Panc1 (cell line): Measurements from ENCODE around the gene FAAP100.

Experiments
- CTCF ChIP-seq: fragments of 450-650 bp; IDR thresholded peaks from 2 replicates; pipeline ENCODE4 v1.5.1; 2017; ENCODE audit warnings: mild to moderate bottlenecking
- POLR2AphosphoS5 ChIP-seq: IDR thresholded peaks from 2 replicates; pipeline ENCODE4 v1.6.1; 2012; ENCODE audit warnings: mild to moderate bottlenecking, low read depth, low read length, moderate library complexity
- REST ChIP-seq, 2 experiments: IDR thresholded peaks; 2 replicates each; pipeline ENCODE4 v1.6.1; 2011 to 2012; ENCODE audit warnings: low read depth in 2 of 2, control low read depth in 1 of 2, low read length in 1 of 2, mild to moderate bottlenecking in 1 of 2, moderate library complexity in 1 of 2; ENCODE audit not compliant: insufficient read depth in 1 of 2
- SIN3A ChIP-seq: IDR thresholded peaks from 2 replicates; pipeline ENCODE4 v1.6.1; 2012; ENCODE audit warnings: low read depth, mild to moderate bottlenecking, low read length, moderate library complexity, borderline replicate concordance; ENCODE audit not compliant: insufficient read depth
- TCF7L2 ChIP-seq: IDR thresholded peaks from 2 replicates; pipeline ENCODE4 v1.6.1; 2011; ENCODE audit warnings: mild to moderate bottlenecking, low read depth, low read length, inconsistent platforms

GRCh38 chr17:81556863-81557262, 4.7 kb upstream of the FAAP100 start:
- no peak for TF ChIP-seq CTCF
- 0 out of 2 replicates have a peak, but pooled peaks have one; percentile 38 for TF ChIP-seq SIN3A
- no peak for TF ChIP-seq POLR2AphosphoS5
- TF ChIP-seq REST (IDR thresholded peaks at IDR 0.05; ENCODE audit: insufficient read depth in 1 of 2, low read depth in 2 of 2, low read length in 1 of 2) = 0 out of 4 replicates have a peak, but pooled peaks of 1 of the 2 experiments have one; percentile 45
- no peak for TF ChIP-seq TCF7L2
